ENCODE results near the gene RIOX2.

- no peak for TF ChIP-seq POLR2AphosphoS5 (IDR thresholded peaks at IDR 0.05; ENCODE audit: low read depth, low read length)
- no peak for TF ChIP-seq POLR2A (IDR thresholded peaks at IDR 0.05; ENCODE audit: low read depth, low read length)
Observed at GRCh38 chr3:97938444-97938843, 33.8 kb downstream of the RIOX2 start.
